Mesenchymal stem cell (in vitro differentiated cells and primary cell): ENCODE data around the gene KIF26B.

Experiments used
- DNase-seq: peaks from one replicate; pipeline ENCODE4 v3.0.0-alpha.2; 2013
- H2AFZ ChIP-seq: one replicate; pipeline ENCODE4 v1.6.1; 2013; ENCODE audit warnings: low read depth, mild to moderate bottlenecking, control low read depth, inconsistent platforms, low read length, moderate library complexity
- H2AK5ac ChIP-seq: 2 replicates; pipeline ENCODE4 v1.6.1; 2013; ENCODE audit warnings: low read length, moderate library complexity, mild to moderate bottlenecking, inconsistent platforms; ENCODE audit not compliant: severe bottlenecking
- H2BK120ac ChIP-seq: one replicate; pipeline ENCODE4 v1.6.1; 2013; ENCODE audit warnings: low read depth, mild to moderate bottlenecking, inconsistent platforms, low read length, moderate library complexity
- H2BK12ac ChIP-seq, 2 experiments: one replicate each; pipeline ENCODE4 v1.6.1; 2013; ENCODE audit warnings: inconsistent platforms in 2 of 2, low read length in 2 of 2, mild to moderate bottlenecking in 2 of 2, moderate library complexity in 2 of 2, control low read depth in 1 of 2
- H2BK15ac ChIP-seq: one replicate; pipeline ENCODE4 v1.6.1; 2013; ENCODE audit warnings: mild to moderate bottlenecking, low read depth, inconsistent platforms; ENCODE audit not compliant: poor library complexity, severe bottlenecking
- H2BK5ac ChIP-seq: 2 replicates; pipeline ENCODE4 v1.6.1; 2013; ENCODE audit warnings: low read depth, mild to moderate bottlenecking, low read length, control low read depth, inconsistent platforms; ENCODE audit not compliant: poor library complexity, severe bottlenecking
- H3K14ac ChIP-seq, 2 experiments: one replicate each; pipeline ENCODE4 v1.6.1; 2013; ENCODE audit warnings: inconsistent platforms in 2 of 2, low read length in 2 of 2, control low read depth in 1 of 2, mild to moderate bottlenecking in 1 of 2, moderate library complexity in 1 of 2
- H3K18ac ChIP-seq, 2 experiments: one replicate each; pipeline ENCODE4 v1.6.1; 2013; ENCODE audit warnings: inconsistent platforms in 2 of 2, low read length in 2 of 2, control low read depth in 1 of 2, low read depth in 1 of 2, mild to moderate bottlenecking in 1 of 2
- H3K23ac ChIP-seq, 2 experiments: one replicate each; pipeline ENCODE4 v1.6.1; 2013; ENCODE audit warnings: inconsistent platforms in 2 of 2, low read length in 2 of 2, mild to moderate bottlenecking in 2 of 2, moderate library complexity in 2 of 2, control low read depth in 1 of 2
- H3K27ac ChIP-seq: 2 replicates; pipeline ENCODE4 v1.5.1; 2013; ENCODE audit warnings: mild to moderate bottlenecking, moderate library complexity, low read length, control low read depth, inconsistent platforms; ENCODE audit not compliant: poor library complexity, severe bottlenecking
- H3K27me3 ChIP-seq, 2 experiments: 2 replicates each; pipeline versions ENCODE4 v1.6.1 to v1.7.0; 2013; ENCODE audit warnings: low read length in 2 of 2, mild to moderate bottlenecking in 2 of 2, moderate library complexity in 2 of 2, control low read depth in 1 of 2, inconsistent platforms in 1 of 2; ENCODE audit not compliant: control insufficient read depth in 1 of 2, insufficient read depth in 1 of 2
- H3K36me3 ChIP-seq, 2 experiments: 2 replicates each; pipeline versions ENCODE4 v1.6.1 to v1.7.0; 2013; ENCODE audit warnings: low read length in 2 of 2, control low read depth in 1 of 2, inconsistent platforms in 1 of 2, low read depth in 1 of 2, mild to moderate bottlenecking in 1 of 2; ENCODE audit not compliant: insufficient read depth in 2 of 2, control insufficient read depth in 1 of 2
- H3K4ac ChIP-seq, 2 experiments: one replicate each; pipeline ENCODE4 v1.6.1; 2013; ENCODE audit warnings: inconsistent platforms in 2 of 2, low read length in 2 of 2, mild to moderate bottlenecking in 2 of 2, moderate library complexity in 2 of 2, control low read depth in 1 of 2, low read depth in 1 of 2
- H3K4me1 ChIP-seq: 2 replicates; pipeline ENCODE4 v1.6.1; 2013; ENCODE audit warnings: low read depth, low read length, control low read depth; ENCODE audit not compliant: control insufficient read depth, insufficient read depth
- H3K4me2 ChIP-seq: 2 replicates; pipeline ENCODE4 v1.6.1; 2013; ENCODE audit warnings: low read length, mild to moderate bottlenecking, inconsistent platforms; ENCODE audit not compliant: poor library complexity, severe bottlenecking
- H3K4me3 ChIP-seq, 2 experiments: 2 replicates each; pipeline versions ENCODE4 v1.5.1 to v1.7.0; 2013; ENCODE audit warnings: low read length in 2 of 2, mild to moderate bottlenecking in 2 of 2, control low read depth in 1 of 2, low read depth in 1 of 2; ENCODE audit not compliant: insufficient read depth in 1 of 2
- H3K79me1 ChIP-seq: replicated peaks from 2 replicates; pipeline ENCODE4 v1.6.1; 2013; ENCODE audit warnings: mild to moderate bottlenecking, control low read depth, low read length, inconsistent platforms; ENCODE audit not compliant: poor library complexity, severe bottlenecking
- H3K9ac ChIP-seq: 2 replicates; pipeline ENCODE4 v1.7.0; 2013; ENCODE audit warnings: mild to moderate bottlenecking, low read length, moderate library complexity
- H3K9me3 ChIP-seq: 2 replicates; pipeline ENCODE4 v1.7.0; 2013; ENCODE audit warnings: mild to moderate bottlenecking, low read length; ENCODE audit not compliant: control insufficient read depth
- H4K8ac ChIP-seq: one replicate; pipeline ENCODE4 v1.6.1; 2013; ENCODE audit warnings: inconsistent platforms, mild to moderate bottlenecking, low read length, moderate library complexity
- H4K91ac ChIP-seq: one replicate; pipeline ENCODE4 v1.6.1; 2013; ENCODE audit warnings: mild to moderate bottlenecking, low read length, inconsistent platforms
- WGBS: methylation state at CpG from one replicate; pipeline ENCODE4 v1.1.7; 2013; ENCODE audit warnings: mixed read lengths; 5-methylcytosine and 5-hydroxymethylcytosine counted together

Gene KIF26B

DNA sequence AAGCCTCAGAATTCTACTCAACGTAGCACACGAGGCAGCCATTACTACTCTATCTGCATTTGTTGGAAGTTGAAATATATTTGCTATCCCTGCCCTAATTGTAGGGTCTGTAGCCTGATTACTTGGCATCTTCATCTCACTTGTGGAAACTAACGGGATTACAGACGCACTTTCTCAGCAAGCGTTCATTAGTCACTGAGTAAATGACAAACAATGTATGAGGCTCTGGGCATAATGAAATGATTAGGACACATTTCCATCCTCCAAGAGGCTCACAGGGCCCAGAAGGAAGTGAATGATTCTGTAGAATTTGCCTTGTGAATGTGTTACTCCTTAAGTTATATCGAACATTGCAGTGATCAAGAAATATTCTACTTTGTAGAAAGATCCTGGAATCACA, 78.1 kb downstream of the KIF26B start:
- Histone ChIP-seq H2BK120ac (no peak overlapping the region), H2BK12ac (no peak overlapping the region), H3K27ac (no peak overlapping the region), H3K4ac (no peak overlapping the region), H3K9ac (no peak overlapping the region), H3K27me3 (no peaks in the 10 kb centered on the region), H2AK5ac (no peak overlapping the region), H3K18ac (no peak overlapping the region), H2BK15ac (no peak overlapping the region), H2BK5ac (no peak overlapping the region), H3K79me1 (no peaks in the 10 kb centered on the region), H3K14ac (no peak overlapping the region), H3K23ac (no peak overlapping the region), H3K4me1 (peaks cover 9% of the 10 kb centered on the region), H3K4me2 (no peak overlapping the region), H4K91ac (no peak overlapping the region), H3K9me3 (no peaks in the 10 kb centered on the region), H2AFZ (no peak overlapping the region), H3K36me3 (no peaks in the 10 kb centered on the region), H3K4me3 (no peak overlapping the region), H4K8ac (no peak overlapping the region)
- WGBS: 91% methylated on average over 5 of the region's 6 CpGs
- no peak for DNase-seq

- H2BK12ac ChIP-seq: no peak overlapping the region
- H3K23ac ChIP-seq: no peak overlapping the region
- H3K9ac ChIP-seq: no peak overlapping the region
- H3K18ac ChIP-seq: no peak overlapping the region
- WGBS: 74% methylated on average over 26 of the region's 26 CpGs
- no peak overlapping the region for H2AK5ac ChIP-seq
- H3K27ac ChIP-seq: peak overlapping the region; percentile 33
- H3K27me3 ChIP-seq: no peaks in the 10 kb centered on the region
- H3K79me1 ChIP-seq: no peaks in the 10 kb centered on the region
- H3K9me3 ChIP-seq: no peaks in the 10 kb centered on the region
- H3K4me2 ChIP-seq: peak overlapping the region; percentile 60
- no peak overlapping the region for H2BK15ac ChIP-seq
- H3K36me3 ChIP-seq: no peaks in the 10 kb centered on the region
- H4K91ac ChIP-seq: no peak overlapping the region
- H3K14ac ChIP-seq: no peak overlapping the region
- no peak overlapping the region for H4K8ac ChIP-seq
- no peak overlapping the region for H3K4ac ChIP-seq
- H3K4me1 ChIP-seq: peaks cover 9% of the 10 kb centered on the region
- H2BK120ac ChIP-seq: no peak overlapping the region
- H2BK5ac ChIP-seq: no peak overlapping the region
- H3K4me3 ChIP-seq: no peak overlapping the region
- no peak for DNase-seq
- H2AFZ ChIP-seq: no peak overlapping the region
Measured at GRCh38 chr1:245234217-245235081, 79.7 kb downstream of the KIF26B start.

- H3K9ac ChIP-seq: no peak overlapping the region
- H3K18ac ChIP-seq: no peak overlapping the region
- no peak overlapping the region for H2BK5ac ChIP-seq
- no peak for DNase-seq
- no peaks in the 10 kb centered on the region for H3K36me3 ChIP-seq
- 68% methylated on average over 4 of the region's 6 CpGs for WGBS
- H4K8ac ChIP-seq: no peak overlapping the region
- no peak overlapping the region for H2AFZ ChIP-seq
- no peak overlapping the region for H2BK12ac ChIP-seq
- H3K27ac ChIP-seq: no peak overlapping the region
- no peak overlapping the region for H2BK120ac ChIP-seq
- no peak overlapping the region for H3K14ac ChIP-seq
- H2BK15ac ChIP-seq: no peak overlapping the region
- no peaks in the 10 kb centered on the region for H3K9me3 ChIP-seq
- H3K4ac ChIP-seq: no peak overlapping the region
- H3K4me1 ChIP-seq: peaks cover 9% of the 10 kb centered on the region
- H3K27me3 ChIP-seq: no peaks in the 10 kb centered on the region
- H3K4me3 ChIP-seq: no peak overlapping the region
- no peak overlapping the region for H2AK5ac ChIP-seq
- no peaks in the 10 kb centered on the region for H3K79me1 ChIP-seq
- H3K4me2 ChIP-seq: no peak overlapping the region
- H4K91ac ChIP-seq: no peak overlapping the region
- no peak overlapping the region for H3K23ac ChIP-seq
Measured at GRCh38 chr1:245235156-245235555, 80.4 kb downstream of the KIF26B start.

DNA sequence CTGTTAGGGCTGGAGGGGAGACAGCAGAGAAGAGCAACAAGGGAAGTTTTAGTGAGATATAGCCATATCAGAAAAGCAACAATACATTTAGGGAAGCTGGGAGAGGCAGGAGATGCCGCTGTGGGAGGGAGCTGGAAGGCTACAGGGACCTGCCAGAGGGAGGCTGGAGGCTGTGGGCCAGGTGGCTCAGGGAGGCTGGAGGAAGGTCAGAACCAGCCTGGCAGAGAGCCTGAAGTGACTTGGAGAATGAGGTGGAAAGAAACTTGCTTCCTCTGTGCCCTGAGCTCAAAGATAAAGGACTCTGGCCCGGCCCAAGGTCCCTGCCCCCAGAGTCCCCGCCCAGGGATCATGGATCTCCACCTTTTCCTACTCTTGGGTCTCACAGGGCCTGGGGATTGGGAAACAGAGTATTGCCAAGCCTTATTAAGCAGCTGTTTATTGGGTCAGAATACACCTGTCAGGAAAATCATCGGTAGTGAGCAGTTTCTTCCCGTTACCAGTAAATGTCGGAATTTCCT, 85.9 kb downstream of the KIF26B start:
- no peak for DNase-seq
- WGBS: 91% methylated on average over 6 of the region's 6 CpGs

More for the DNA sequence above, 85.9 kb downstream of the KIF26B start:
- Histone ChIP-seq H3K79me1 (no peaks in the 10 kb centered on the region), H3K14ac (no peak overlapping the region), H2BK12ac (no peak overlapping the region), H3K9ac (no peak overlapping the region), H3K23ac (no peak overlapping the region), H3K27me3 (no peaks in the 10 kb centered on the region), H2BK15ac (no peak overlapping the region), H3K36me3 (no peaks in the 10 kb centered on the region), H4K91ac (no peak overlapping the region), H3K18ac (no peak overlapping the region), H3K4me3 (no peak overlapping the region), H2AK5ac (no peak overlapping the region), H4K8ac (no peak overlapping the region), H2AFZ (no peak overlapping the region), H2BK120ac (no peak overlapping the region), H3K4me1 (no peaks in the 10 kb centered on the region), H3K9me3 (no peaks in the 10 kb centered on the region), H3K27ac (no peak overlapping the region), H2BK5ac (no peak overlapping the region), H3K4ac (no peak overlapping the region), H3K4me2 (no peak overlapping the region)
